Pons (tissue), 1 donor: Measurements from ENCODE around the gene MBNL1.
A peak's percentile ranks its signal among the peaks of the same experiment; 100 is the strongest.

ENCODE experiments used
- DNase-seq: peaks from one replicate; pipeline ENCODE4 v3.0.0-alpha.2; 2016; ENCODE audit warnings: low spot score

The MBNL1 gene

GRCh38 chr3:152276681-152277080, 8.0 kb downstream of the MBNL1 start:
- no peak for DNase-seq

- DNase-seq = no peak
Observed at GRCh38 chr3:152277198-152277597, 8.5 kb downstream of the MBNL1 start.

- DNase-seq = peak; percentile 78
Observed at GRCh38 chr3:152278756-152279427, 10.2 kb downstream of the MBNL1 start.

GRCh38 chr3:152279479-152279878, 10.8 kb downstream of the MBNL1 start:
- no peak for DNase-seq

GRCh38 chr3:152280539-152280938, 11.8 kb downstream of the MBNL1 start:
- DNase-seq = no peak

- no peak for DNase-seq
Observed at GRCh38 chr3:152281133-152281713, 12.5 kb downstream of the MBNL1 start.

GRCh38 chr3:152282813-152283212, 14.1 kb downstream of the MBNL1 start:
- no peak for DNase-seq

- DNase-seq = no peak
Observed at GRCh38 chr3:152283492-152284381, 15.0 kb downstream of the MBNL1 start.

- DNase-seq = no peak
Observed at GRCh38 chr3:152284906-152285305, 16.2 kb downstream of the MBNL1 start.

GRCh38 chr3:152285509-152285908, 16.8 kb downstream of the MBNL1 start:
- DNase-seq = no peak

- DNase-seq = no peak
Observed at GRCh38 chr3:152287898-152288576, 19.3 kb downstream of the MBNL1 start.

GRCh38 chr3:152288681-152289080, 20.0 kb downstream of the MBNL1 start:
- no peak for DNase-seq

GRCh38 chr3:152289708-152290107, 21.0 kb downstream of the MBNL1 start:
- no peak for DNase-seq

GRCh38 chr3:152290374-152290773, 21.6 kb downstream of the MBNL1 start:
- no peak for DNase-seq

- no peak for DNase-seq
Observed at GRCh38 chr3:152291238-152291637, 22.5 kb downstream of the MBNL1 start.

GRCh38 chr3:152291649-152292066, 22.9 kb downstream of the MBNL1 start:
- no peak for DNase-seq

GRCh38 chr3:152292366-152292765, 23.6 kb downstream of the MBNL1 start:
- no peak for DNase-seq

- no peak for DNase-seq
Observed at GRCh38 chr3:152293347-152294006, 24.7 kb downstream of the MBNL1 start.

GRCh38 chr3:152295344-152295743, 26.6 kb downstream of the MBNL1 start:
- DNase-seq = no peak

- DNase-seq = no peak
Observed at GRCh38 chr3:152295806-152296205, 27.1 kb downstream of the MBNL1 start.

- no peak for DNase-seq
Observed at GRCh38 chr3:152296382-152296781, 27.7 kb downstream of the MBNL1 start.

- no peak for DNase-seq
Observed at GRCh38 chr3:152296971-152297370, 28.2 kb downstream of the MBNL1 start.
